ENCODE data around the gene U2AF2. TPM values are rescaled to one million over a fixed set of nuclear protein-coding genes. Genes with fewer than 3 reads are reported as not detected.

The U2AF2 gene
- polyA plus RNA-seq, 2 of the 4 experiments (the other 2 are of a cell fraction) = 157 to 302 TPM

GRCh38 chr19:55644842-55645511 is 9.9 kb upstream of the U2AF2 start:
- POLR2A ChIA-PET = interaction anchor here (4.1 kb wide), 1 partner anchor 9 kb away, joined by 25 read pairs; the partner anchor contains the start of gene U2AF2
- no peaks in the 10 kb centered on the region for H3K9me3 ChIP-seq
- 91% methylated on average over 28 of the region's 28 CpGs for WGBS (ENCODE audit: missing lambda C conversion rate)
- no peak for ATAC-seq
- H3K4me1 ChIP-seq = peaks cover 44% of the 10 kb centered on the region
- H3K27ac ChIP-seq = peak overlapping the region in 1 of 2 experiments; percentile 97; a peak in 4 of 6 replicates
- TF ChIP-seq MYC (IDR thresholded peaks at IDR 0.05; ENCODE audit: borderline replicate concordance, low read length) = no peak
- TF ChIP-seq CEBPB (IDR thresholded peaks at IDR 0.05) = no peak
- no peak for TF ChIP-seq GATA3 (IDR thresholded peaks at IDR 0.05; ENCODE audit: borderline replicate concordance)
- no peak for TF ChIP-seq RARB (CRISPR knock-in tag; IDR thresholded peaks at IDR 0.05)
- TF ChIP-seq PHF8 (IDR thresholded peaks at IDR 0.05; ENCODE audit: borderline replicate concordance, low read depth) = no peak
- TF ChIP-seq TP53 (CRISPR knock-in tag; IDR thresholded peaks at IDR 0.05) = no peak
- no peak for FAIRE-seq
- CTCF ChIA-PET = interaction anchor here (0.8 to 6.3 kb wide), 8 partner anchors 8 to 26 kb away, joined by 4 to 70 read pairs (median 10); no protein-coding TSS in a partner anchor
- no peak for DNase-seq (ENCODE audit: low read depth in 1 of 2, low spot score in 1 of 2)
- H3K4me2 ChIP-seq = peak overlapping the region; percentile 100
- H3K4me3 ChIP-seq = peak overlapping the region; percentile 63

DNA sequence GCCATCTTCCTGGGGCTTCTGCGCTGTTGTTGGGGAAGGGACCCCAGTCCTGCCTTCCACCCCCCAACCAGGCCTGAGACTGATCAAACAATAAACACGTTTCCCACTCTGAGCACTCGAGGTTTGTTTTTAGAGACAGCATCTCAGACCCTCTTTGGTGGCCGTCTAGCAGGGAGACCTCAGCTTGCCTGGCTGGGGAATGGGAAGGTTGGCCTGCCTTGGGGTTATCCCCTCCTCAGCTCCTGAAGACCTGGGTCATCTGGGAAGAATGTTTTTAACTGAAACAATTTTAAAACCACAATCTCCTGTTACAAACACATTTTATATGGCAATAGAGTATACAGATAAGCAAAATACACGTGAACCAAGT is 9.3 kb upstream of the U2AF2 start:
- POLR2A ChIA-PET = interaction anchor here (4.1 kb wide), 1 partner anchor 8 kb away, joined by 25 read pairs; the partner anchor contains the start of gene U2AF2

DNA sequence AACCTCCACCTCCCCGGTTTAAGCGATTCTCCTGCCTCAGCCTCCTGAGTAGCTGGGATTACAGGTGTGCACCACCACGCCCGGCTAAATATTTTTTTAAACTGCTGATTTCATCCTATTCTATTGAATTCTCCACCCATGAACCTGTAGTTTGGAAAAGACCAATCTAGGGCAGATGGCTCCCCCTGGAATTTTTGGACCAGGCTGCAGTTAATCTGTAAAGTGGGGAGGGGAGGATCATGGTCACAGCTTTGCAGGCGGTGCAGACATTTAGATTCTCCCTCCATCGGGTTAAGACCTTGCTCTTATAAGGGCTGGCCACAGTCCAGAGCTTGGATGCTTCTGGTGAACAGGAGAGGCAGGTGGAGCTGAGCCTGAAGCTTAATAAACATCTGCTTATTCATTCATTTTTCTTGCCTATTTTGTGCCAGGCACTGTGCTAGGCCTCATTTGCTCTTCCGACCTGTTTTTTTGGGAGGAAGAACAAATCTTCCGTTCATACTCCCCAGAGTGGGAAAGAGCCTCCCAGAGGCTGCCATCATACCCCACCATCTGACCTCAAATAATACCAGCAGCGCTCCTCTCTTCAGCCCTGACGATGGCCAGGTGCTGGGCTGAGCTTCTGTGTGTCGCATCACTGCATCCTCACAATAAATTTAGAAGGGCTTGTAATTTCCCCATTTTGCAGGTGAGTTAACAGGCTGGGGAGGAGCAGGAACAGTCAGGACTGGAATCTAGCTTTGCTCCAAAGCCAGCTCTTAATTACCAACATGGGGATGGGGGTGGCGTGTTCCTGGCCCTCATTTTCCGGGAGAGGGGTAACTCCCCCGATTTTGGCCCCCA is 7.7 kb upstream of the U2AF2 start:
- peak overlapping the region; percentile 96 to 98 for H3K27ac ChIP-seq
- no peak for ATAC-seq
- peak overlapping the region; percentile 84 for H3K4me3 ChIP-seq
- ChIA-PET POLR2A (interaction anchor here (0.6 to 1.4 kb wide), 5 partner anchors 11 to 367 kb away, joined by 3 to 12 read pairs (median 4); partner anchors contain the start of genes FIZ1 and ZNF784), CTCF (interaction anchor here (0.6 to 6.3 kb wide), 9 partner anchors 10 to 559 kb away, joined by 3 to 70 read pairs (median 4); no protein-coding TSS in a partner anchor)
- no peak for DNase-seq (ENCODE audit: low read depth in 1 of 2, low spot score in 1 of 2)
- TF ChIP-seq, protein P1, sequence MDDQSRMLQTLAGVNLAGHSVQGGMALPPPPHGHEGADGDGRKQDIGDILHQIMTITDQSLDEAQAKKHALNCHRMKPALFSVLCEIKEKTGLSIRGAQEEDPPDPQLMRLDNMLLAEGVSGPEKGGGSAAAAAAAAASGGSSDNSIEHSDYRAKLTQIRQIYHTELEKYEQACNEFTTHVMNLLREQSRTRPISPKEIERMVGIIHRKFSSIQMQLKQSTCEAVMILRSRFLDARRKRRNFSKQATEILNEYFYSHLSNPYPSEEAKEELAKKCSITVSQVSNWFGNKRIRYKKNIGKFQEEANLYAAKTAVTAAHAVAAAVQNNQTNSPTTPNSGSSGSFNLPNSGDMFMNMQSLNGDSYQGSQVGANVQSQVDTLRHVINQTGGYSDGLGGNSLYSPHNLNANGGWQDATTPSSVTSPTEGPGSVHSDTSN (IDR thresholded peaks at IDR 0.05) = no peak
- TF ChIP-seq CBX8 (IDR thresholded peaks at IDR 0.05) (no peak), HOXB13 (CRISPR knock-in tag; IDR thresholded peaks at IDR 0.05; ENCODE audit: low read depth) (no peak)
- 51% methylated on average over 14 of the region's 14 CpGs for WGBS (ENCODE audit: missing lambda C conversion rate)
- no peak for FAIRE-seq
- peak overlapping the region; percentile 98 for H3K4me2 ChIP-seq
- H3K9me3 ChIP-seq = no peaks in the 10 kb centered on the region
- H3K4me1 ChIP-seq = peaks cover 39% of the 10 kb centered on the region

More for the DNA sequence above, 9.3 kb upstream of the U2AF2 start:
- CTCF ChIA-PET = interaction anchor here (0.8 to 6.3 kb wide), 7 partner anchors 7 to 26 kb away, joined by 4 to 70 read pairs (median 10); no protein-coding TSS in a partner anchor
- no peaks in the 10 kb centered on the region for H3K9me3 ChIP-seq
- FAIRE-seq = no peak
- H3K4me3 ChIP-seq = no peak overlapping the region
- TF ChIP-seq ZFP36 (IDR thresholded peaks at IDR 0.05; ENCODE audit: borderline replicate concordance, partially characterized antibody) (no peak), PHF8 (IDR thresholded peaks at IDR 0.05; ENCODE audit: borderline replicate concordance, low read depth) (no peak), EP300 (IDR thresholded peaks at IDR 0.05) (no peak)
- no peak for DNase-seq (ENCODE audit: low read depth in 1 of 2, low spot score in 1 of 2)
- H3K4me2 ChIP-seq = peak overlapping the region; percentile 100; the same call in 1 of the 3 replicates
- no peak overlapping the region for H3K27ac ChIP-seq
- ATAC-seq = no peak
- 71% methylated on average over 5 of the region's 5 CpGs for WGBS (ENCODE audit: missing lambda C conversion rate)
- peaks cover 39% of the 10 kb centered on the region for H3K4me1 ChIP-seq

GRCh38 chr19:55647732-55648584 is 6.9 kb upstream of the U2AF2 start, which contains the start of gene CCDC106:
Gene CCDC106 (plus strand): TSS chr19:55648212. CDS start chr19:55649047, 835 bp downstream.
- Histone ChIP-seq H3K4me3 (peak within 1 kb of the TSS; percentile 84), H3K27ac (peak within 1 kb of the TSS; percentile 96 to 98), H3K9me3 (no peaks in the 10 kb centered on the region), H3K4me1 (peaks cover 34% of the 10 kb centered on the region), H3K4me2 (peak within 1 kb of the TSS; percentile 98)
- ChIA-PET POLR2A (interaction anchor here (0.6 to 1.4 kb wide), 5 partner anchors 12 to 368 kb away, joined by 3 to 12 read pairs (median 4); partner anchors contain the start of genes FIZ1 and ZNF784), CTCF (interaction anchor here (0.6 to 6.3 kb wide), 9 partner anchors 11 to 560 kb away, joined by 3 to 70 read pairs (median 7); no protein-coding TSS in a partner anchor)
- ATAC-seq = peak; percentile 28 to 62; a peak in 3 of 6 replicates
- 17% methylated on average over 22 of the region's 87 CpGs for WGBS (ENCODE audit: missing lambda C conversion rate)
- no peak for FAIRE-seq
- peak; percentile 77 to 80 for DNase-seq (ENCODE audit: low read depth in 1 of 2, low spot score in 1 of 2)
- TF ChIP-seq SREBF2 (IDR thresholded peaks at IDR 0.05) (no peak), CHD4 (IDR thresholded peaks at IDR 0.05; ENCODE audit: borderline replicate concordance) (no peak), FOXS1 (CRISPR knock-in tag; IDR thresholded peaks at IDR 0.05) (no peak), CEBPB (IDR thresholded peaks at IDR 0.05) (no peak), ZSCAN20 (CRISPR knock-in tag; IDR thresholded peaks at IDR 0.05) (no peak), POLR2A (IDR thresholded peaks at IDR 0.05; ENCODE audit: low read length) (no peak), JUN (IDR thresholded peaks at IDR 0.05) (peak; percentile 45 to 73; a peak in 3 of 5 replicates), RARB (CRISPR knock-in tag; IDR thresholded peaks at IDR 0.05) (no peak), KDM1A (IDR thresholded peaks at IDR 0.05; ENCODE audit: low read depth) (no peak)
- TF ChIP-seq, protein P1 (IDR thresholded peaks at IDR 0.05) = peak; percentile 61
- TF ChIP-seq, protein P2, sequence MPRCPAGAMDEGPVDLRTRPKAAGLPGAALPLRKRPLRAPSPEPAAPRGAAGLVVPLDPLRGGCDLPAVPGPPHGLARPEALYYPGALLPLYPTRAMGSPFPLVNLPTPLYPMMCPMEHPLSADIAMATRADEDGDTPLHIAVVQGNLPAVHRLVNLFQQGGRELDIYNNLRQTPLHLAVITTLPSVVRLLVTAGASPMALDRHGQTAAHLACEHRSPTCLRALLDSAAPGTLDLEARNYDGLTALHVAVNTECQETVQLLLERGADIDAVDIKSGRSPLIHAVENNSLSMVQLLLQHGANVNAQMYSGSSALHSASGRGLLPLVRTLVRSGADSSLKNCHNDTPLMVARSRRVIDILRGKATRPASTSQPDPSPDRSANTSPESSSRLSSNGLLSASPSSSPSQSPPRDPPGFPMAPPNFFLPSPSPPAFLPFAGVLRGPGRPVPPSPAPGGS (IDR thresholded peaks at IDR 0.05) = 0 out of 3 replicates have a peak, but pooled peaks have one; percentile 74
